ENCODE measurements around the gene WIF1.

WIF1 gene

DNA sequence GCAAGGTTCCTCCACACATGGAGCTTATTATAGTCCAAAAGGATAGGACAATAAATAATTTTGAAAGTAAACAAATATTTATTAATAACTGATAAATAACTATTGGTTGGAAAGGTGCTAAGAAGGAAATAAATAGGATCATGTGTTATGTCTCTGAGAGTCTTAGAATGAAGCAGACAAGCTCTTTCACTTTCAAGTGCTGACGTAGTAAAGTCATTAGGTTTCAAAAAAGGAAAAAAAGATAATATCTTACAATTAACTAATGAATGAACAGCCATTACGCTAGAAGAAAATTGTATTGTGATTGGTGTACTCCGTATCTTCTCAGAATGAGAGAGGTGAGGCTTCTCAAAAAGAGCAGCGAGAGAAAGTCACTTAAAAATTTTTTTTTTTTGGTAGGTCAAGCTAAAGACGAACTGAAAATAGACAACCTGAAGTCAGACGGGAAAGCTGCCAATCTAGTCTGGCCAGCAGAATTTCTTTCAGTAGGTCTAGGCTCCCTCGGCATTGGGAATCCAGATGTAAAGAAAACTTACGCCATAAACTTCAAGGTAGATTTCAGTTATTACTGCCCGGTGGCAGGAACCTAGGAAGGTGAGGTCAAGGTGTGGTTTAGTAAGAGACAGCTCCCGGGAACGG lies 47.7 kb upstream of the WIF1 start (continued):
- TF ChIP-seq ZNF677 (tag by site-specific recombination; IDR thresholded peaks at IDR 0.05), result no peak
- TF ChIP-seq ZNF837 (tag by site-specific recombination; IDR thresholded peaks at IDR 0.05), result no peak
- TF ChIP-seq, protein P1, sequence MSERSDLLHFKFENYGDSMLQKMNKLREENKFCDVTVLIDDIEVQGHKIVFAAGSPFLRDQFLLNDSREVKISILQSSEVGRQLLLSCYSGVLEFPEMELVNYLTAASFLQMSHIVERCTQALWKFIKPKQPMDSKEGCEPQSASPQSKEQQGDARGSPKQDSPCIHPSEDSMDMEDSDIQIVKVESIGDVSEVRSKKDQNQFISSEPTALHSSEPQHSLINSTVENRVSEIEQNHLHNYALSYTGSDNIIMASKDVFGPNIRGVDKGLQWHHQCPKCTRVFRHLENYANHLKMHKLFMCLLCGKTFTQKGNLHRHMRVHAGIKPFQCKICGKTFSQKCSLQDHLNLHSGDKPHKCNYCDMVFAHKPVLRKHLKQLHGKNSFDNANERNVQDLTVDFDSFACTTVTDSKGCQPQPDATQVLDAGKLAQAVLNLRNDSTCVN (tag by site-specific recombination; optimal IDR thresholded peaks at IDR 0.05), result no peak

DNA sequence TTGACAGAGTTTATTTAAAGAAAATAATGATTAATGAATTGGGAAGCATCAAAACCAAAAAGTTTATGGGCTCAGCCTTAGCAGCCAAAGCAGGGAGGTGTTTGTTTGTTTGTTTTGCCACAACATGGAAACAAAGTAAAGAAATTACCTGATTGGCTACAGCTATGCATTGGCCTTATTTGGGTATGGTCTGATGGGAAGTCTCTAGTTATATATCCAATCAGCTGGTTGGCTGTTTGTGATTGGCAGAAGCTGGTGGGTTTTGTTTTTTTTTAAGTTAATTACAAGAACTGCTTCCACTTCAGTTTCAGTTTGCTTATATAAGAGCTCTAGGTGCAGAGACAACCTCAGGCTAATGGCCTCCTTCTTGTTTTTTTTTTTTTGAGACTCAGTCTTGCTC lies 43.7 kb upstream of the WIF1 start:
- TF ChIP-seq ZNF549 (tag by site-specific recombination; IDR thresholded peaks at IDR 0.05) (no peak), ZNF707 (tag by site-specific recombination; IDR thresholded peaks at IDR 0.05) (no peak), RBAK (tag by site-specific recombination; IDR thresholded peaks at IDR 0.05) (no peak), ZNF221 (tag by site-specific recombination; IDR thresholded peaks at IDR 0.05; ENCODE audit: borderline replicate concordance) (no peak)
- TF ChIP-seq, protein P2, sequence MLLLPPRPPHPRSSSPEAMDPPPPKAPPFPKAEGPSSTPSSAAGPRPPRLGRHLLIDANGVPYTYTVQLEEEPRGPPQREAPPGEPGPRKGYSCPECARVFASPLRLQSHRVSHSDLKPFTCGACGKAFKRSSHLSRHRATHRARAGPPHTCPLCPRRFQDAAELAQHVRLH (tag by site-specific recombination; IDR thresholded peaks at IDR 0.05), result no peak
- TF ChIP-seq, protein P3, sequence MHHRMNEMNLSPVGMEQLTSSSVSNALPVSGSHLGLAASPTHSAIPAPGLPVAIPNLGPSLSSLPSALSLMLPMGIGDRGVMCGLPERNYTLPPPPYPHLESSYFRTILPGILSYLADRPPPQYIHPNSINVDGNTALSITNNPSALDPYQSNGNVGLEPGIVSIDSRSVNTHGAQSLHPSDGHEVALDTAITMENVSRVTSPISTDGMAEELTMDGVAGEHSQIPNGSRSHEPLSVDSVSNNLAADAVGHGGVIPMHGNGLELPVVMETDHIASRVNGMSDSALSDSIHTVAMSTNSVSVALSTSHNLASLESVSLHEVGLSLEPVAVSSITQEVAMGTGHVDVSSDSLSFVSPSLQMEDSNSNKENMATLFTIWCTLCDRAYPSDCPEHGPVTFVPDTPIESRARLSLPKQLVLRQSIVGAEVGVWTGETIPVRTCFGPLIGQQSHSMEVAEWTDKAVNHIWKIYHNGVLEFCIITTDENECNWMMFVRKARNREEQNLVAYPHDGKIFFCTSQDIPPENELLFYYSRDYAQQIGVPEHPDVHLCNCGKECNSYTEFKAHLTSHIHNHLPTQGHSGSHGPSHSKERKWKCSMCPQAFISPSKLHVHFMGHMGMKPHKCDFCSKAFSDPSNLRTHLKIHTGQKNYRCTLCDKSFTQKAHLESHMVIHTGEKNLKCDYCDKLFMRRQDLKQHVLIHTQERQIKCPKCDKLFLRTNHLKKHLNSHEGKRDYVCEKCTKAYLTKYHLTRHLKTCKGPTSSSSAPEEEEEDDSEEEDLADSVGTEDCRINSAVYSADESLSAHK (tag by site-specific recombination; IDR thresholded peaks at IDR 0.05), result no peak
- TF ChIP-seq, protein P4, sequence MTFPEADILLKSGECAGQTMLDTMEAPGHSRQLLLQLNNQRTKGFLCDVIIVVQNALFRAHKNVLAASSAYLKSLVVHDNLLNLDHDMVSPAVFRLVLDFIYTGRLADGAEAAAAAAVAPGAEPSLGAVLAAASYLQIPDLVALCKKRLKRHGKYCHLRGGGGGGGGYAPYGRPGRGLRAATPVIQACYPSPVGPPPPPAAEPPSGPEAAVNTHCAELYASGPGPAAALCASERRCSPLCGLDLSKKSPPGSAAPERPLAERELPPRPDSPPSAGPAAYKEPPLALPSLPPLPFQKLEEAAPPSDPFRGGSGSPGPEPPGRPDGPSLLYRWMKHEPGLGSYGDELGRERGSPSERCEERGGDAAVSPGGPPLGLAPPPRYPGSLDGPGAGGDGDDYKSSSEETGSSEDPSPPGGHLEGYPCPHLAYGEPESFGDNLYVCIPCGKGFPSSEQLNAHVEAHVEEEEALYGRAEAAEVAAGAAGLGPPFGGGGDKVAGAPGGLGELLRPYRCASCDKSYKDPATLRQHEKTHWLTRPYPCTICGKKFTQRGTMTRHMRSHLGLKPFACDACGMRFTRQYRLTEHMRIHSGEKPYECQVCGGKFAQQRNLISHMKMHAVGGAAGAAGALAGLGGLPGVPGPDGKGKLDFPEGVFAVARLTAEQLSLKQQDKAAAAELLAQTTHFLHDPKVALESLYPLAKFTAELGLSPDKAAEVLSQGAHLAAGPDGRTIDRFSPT (tag by site-specific recombination; IDR thresholded peaks at IDR 0.05), result no peak
- ChIA-PET CTCF (interaction anchor here (0.6 kb wide), 1 partner anchor 117 kb away, joined by 3 read pairs; no protein-coding TSS in a partner anchor), POLR2A (no interaction called here)
- Histone ChIP-seq H3K4me1 (ENCODE audit: control insufficient read depth, insufficient read depth, low read length) (no peaks in the 10 kb centered on the region), H3K36me3 (ENCODE audit: control insufficient read depth in 2 of 2, insufficient read depth in 1 of 2, low read length in 2 of 2) (no peaks in the 10 kb centered on the region), H3K9me3 (ENCODE audit: control insufficient read depth, insufficient read depth, low read depth, low read length) (no peaks in the 10 kb centered on the region), H3K27ac (ENCODE audit: extremely low read depth, low read depth, low read length) (no peak overlapping the region), H3K4me3 (ENCODE audit: low read depth, low read length) (no peak overlapping the region)

DNA sequence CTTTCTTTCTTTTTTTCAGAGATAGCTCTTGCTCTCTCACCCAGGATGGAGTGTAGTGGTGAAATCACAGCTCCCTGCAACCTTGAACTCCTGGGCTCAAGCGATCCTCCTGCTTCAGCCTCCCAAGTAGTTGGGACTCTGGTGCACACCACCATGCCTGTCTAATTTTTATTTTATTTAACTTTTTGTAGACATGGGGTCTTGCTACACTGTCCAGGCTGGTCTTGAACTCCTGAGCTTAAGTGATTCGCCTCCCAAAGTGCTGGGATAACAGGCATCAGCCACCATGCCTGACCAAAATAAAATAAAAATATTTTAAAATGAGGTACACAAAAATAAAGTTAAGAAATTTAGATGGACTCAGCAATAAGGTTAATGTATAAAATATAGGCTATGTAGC lies 43.1 kb upstream of the WIF1 start:
- ChIA-PET CTCF (interaction anchor here (0.6 kb wide), 1 partner anchor 118 kb away, joined by 3 read pairs; no protein-coding TSS in a partner anchor), POLR2A (no interaction called here)
- TF ChIP-seq ZNF670 (tag by site-specific recombination; IDR thresholded peaks at IDR 0.05; ENCODE audit: low read depth) (no peak), ZNF121 (tag by site-specific recombination; IDR thresholded peaks at IDR 0.05) (peak; percentile 67)
- Histone ChIP-seq H3K36me3 (ENCODE audit: control insufficient read depth in 2 of 2, insufficient read depth in 1 of 2, low read length in 2 of 2) (no peaks in the 10 kb centered on the region), H3K9me3 (ENCODE audit: control insufficient read depth, insufficient read depth, low read depth, low read length) (no peaks in the 10 kb centered on the region), H3K4me3 (ENCODE audit: low read depth, low read length) (no peak overlapping the region), H3K27ac (ENCODE audit: extremely low read depth, low read depth, low read length) (no peak overlapping the region), H3K4me1 (ENCODE audit: control insufficient read depth, insufficient read depth, low read length) (no peaks in the 10 kb centered on the region)

DNA sequence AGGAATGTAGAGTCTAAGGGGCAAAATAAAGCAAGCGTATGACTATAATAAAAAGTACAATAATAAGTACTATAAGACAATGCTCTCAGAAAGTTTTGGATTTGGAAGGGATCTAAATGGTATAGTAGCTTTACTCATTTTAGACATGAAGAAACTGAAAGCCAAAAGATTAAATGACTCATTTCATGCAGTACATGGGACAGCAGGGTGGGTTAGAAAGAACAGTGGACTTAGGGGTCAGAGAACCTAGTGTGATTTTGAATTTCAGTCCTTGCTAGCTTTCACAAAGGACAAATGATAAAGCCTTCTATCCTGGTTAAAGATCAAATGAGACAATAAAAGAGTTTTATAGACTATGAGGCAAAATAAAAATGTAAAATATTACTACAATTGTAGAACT lies 41.5 kb upstream of the WIF1 start:
- Histone ChIP-seq H3K9me3 (ENCODE audit: control insufficient read depth, insufficient read depth, low read depth, low read length) (no peaks in the 10 kb centered on the region), H3K4me3 (ENCODE audit: low read depth, low read length) (no peak overlapping the region), H3K4me1 (ENCODE audit: control insufficient read depth, insufficient read depth, low read length) (no peaks in the 10 kb centered on the region), H3K27ac (ENCODE audit: extremely low read depth, low read depth, low read length) (no peak overlapping the region), H3K36me3 (ENCODE audit: control insufficient read depth in 2 of 2, insufficient read depth in 1 of 2, low read length in 2 of 2) (no peaks in the 10 kb centered on the region)
- ChIA-PET CTCF (no interaction called here), POLR2A (no interaction called here)
- TF ChIP-seq YY2 (tag by site-specific recombination; IDR thresholded peaks at IDR 0.05), result no peak
- no peak for TF ChIP-seq MYNN (tag by site-specific recombination; IDR thresholded peaks at IDR 0.05; ENCODE audit: borderline replicate concordance)
- TF ChIP-seq, protein P3 (tag by site-specific recombination; IDR thresholded peaks at IDR 0.05), result no peak
- TF ChIP-seq ZNF404 (tag by site-specific recombination; IDR thresholded peaks at IDR 0.05), result no peak
- TF ChIP-seq IKZF3 (tag by site-specific recombination; IDR thresholded peaks at IDR 0.05), result no peak
- TF ChIP-seq HOXC10 (CRISPR knock-in tag; IDR thresholded peaks at IDR 0.05), result no peak
- no peak for TF ChIP-seq ZNF670 (tag by site-specific recombination; IDR thresholded peaks at IDR 0.05; ENCODE audit: low read depth)
- TF ChIP-seq ZNF549 (tag by site-specific recombination; IDR thresholded peaks at IDR 0.05), result no peak
- no peak for TF ChIP-seq GLI2 (tag by site-specific recombination; IDR thresholded peaks at IDR 0.05; ENCODE audit: borderline replicate concordance, low read depth)

All from HEK293 (cell line).